ENCODE results near the gene TMED4. TPM values are rescaled to one million over a fixed set of nuclear protein-coding genes. Genes with fewer than 3 reads are reported as not detected.

The TMED4 gene
- total RNA-seq, 2 experiments from 2014 or later = 71.6 to 73.0 TPM

- intact Hi-C loops (cut with DNase I, micrococcal nuclease) = no loop called here
- ChIA-PET CTCF (interaction anchor here (0.6 to 1.2 kb wide), 2 partner anchors 14 to 632 kb away, joined by 3 read pairs; no protein-coding TSS in a partner anchor), POLR2A (no interaction called here)
- H3K36me3 Mint-ChIP-seq (ENCODE audit: low read depth) = no peaks in the 10 kb centered on the region
- H3K9me3 Mint-ChIP-seq (ENCODE audit: low read depth) = peaks cover 2% of the 10 kb centered on the region
- no peaks in the 10 kb centered on the region for H3K27me3 Mint-ChIP-seq
- no peak overlapping the region for H3K27ac Mint-ChIP-seq
- H3K4me1 Mint-ChIP-seq = no peaks in the 10 kb centered on the region
- no peak overlapping the region for H3K4me3 Mint-ChIP-seq
- DNase-seq = no peak
- no peak for ATAC-seq
These were observed 50.3 kb downstream of the TMED4 start for GRCh38 chr7:44531421-44532380.

DNA sequence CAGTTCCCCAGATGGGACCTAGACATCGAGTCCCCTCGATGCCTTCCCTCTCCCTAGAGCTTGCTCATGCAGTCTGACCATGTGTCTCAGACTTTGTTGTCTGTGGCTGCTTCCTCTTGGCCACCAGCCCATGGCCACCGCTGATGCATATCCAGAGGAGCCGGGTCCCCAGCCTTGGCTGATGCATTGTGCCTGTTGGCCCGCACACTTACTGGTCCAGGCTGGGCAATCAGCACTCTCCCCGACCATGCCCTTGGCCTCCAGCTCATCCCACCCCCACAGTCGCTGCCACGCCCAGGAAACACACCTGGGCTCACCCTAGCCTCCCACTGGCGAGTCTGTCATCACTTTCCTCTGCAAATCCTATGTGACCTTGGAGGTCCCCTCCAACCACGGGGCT is 51.0 kb downstream of the TMED4 start:
- Mint-ChIP-seq H3K27ac (no peak overlapping the region), H3K4me1 (no peaks in the 10 kb centered on the region), H3K36me3 (ENCODE audit: low read depth) (no peaks in the 10 kb centered on the region), H3K27me3 (no peaks in the 10 kb centered on the region), H3K9me3 (ENCODE audit: low read depth) (peaks cover 2% of the 10 kb centered on the region), H3K4me3 (no peak overlapping the region)
- intact Hi-C loops (cut with DNase I, micrococcal nuclease) = no loop called here
- ChIA-PET POLR2A (no interaction called here), CTCF (interaction anchor here (0.6 kb wide), 1 partner anchor 631 kb away, joined by 3 read pairs; no protein-coding TSS in a partner anchor)
- ATAC-seq (no peak), DNase-seq (no peak)

Other genes with a start within 250 kb of the TMED4 start
- 10 to 100 TPM; 70.3 to 77.6 TPM for gene NUDCD3, start 91.6 kb downstream of the TMED4 start, total RNA-seq
- gene NPC1L1, start 40.9 kb downstream of the TMED4 start, total RNA-seq = under 1 TPM in 1 of 2 experiments, not detected in 1; 0.04 TPM
- gene DDX56, start 8.3 kb downstream of the TMED4 start, total RNA-seq = 100 to 1,000 TPM in 1 of 2 experiments, 10 to 100 TPM in 1; 98.5 to 104 TPM
- gene OGDH, start 24.4 kb upstream of the TMED4 start, total RNA-seq = 10 to 100 TPM; 80.3 to 90.1 TPM
- 100 to 1,000 TPM in 1 of 2 experiments, 10 to 100 TPM in 1; 82.8 to 106 TPM for gene ZMIZ2, start 166.6 kb upstream of the TMED4 start, total RNA-seq
- 1,000 to 10,000 TPM; 2,017 to 2,916 TPM for gene PPIA, start 214.4 kb upstream of the TMED4 start, total RNA-seq